Adrenal gland (tissue), 5 donors: Measurements from ENCODE around the gene IL1RAPL2.

Experiments used
- POLR2A ChIP-seq, 2 donors: fragments of 450-650 bp; IDR thresholded peaks; one replicate each; pipeline ENCODE4 v1.6.1; 2017; ENCODE audit warnings: antibody characterized with exemption in 2 of 2, mild to moderate bottlenecking in 2 of 2, moderate library complexity in 1 of 2
- TF ChIP-seq, protein P1 (sequence below), 6 experiments: fragments of 450-650 bp in 4 of 6; fragments of 200-600 bp in 2 of 6; sonication (generic) in 1 of 6; IDR thresholded peaks; 1 replicate in 5 of 6; 2 replicates in 1 of 6; pipeline versions ENCODE4 v1.5.1 to v1.8.0; 2016 to 2021; ENCODE audit warnings: antibody characterized with exemption in 6 of 6, mild to moderate bottlenecking in 2 of 6, moderate library complexity in 1 of 6
- donor health status: DM: no; HTN: no; CAD: no.

DNA sequence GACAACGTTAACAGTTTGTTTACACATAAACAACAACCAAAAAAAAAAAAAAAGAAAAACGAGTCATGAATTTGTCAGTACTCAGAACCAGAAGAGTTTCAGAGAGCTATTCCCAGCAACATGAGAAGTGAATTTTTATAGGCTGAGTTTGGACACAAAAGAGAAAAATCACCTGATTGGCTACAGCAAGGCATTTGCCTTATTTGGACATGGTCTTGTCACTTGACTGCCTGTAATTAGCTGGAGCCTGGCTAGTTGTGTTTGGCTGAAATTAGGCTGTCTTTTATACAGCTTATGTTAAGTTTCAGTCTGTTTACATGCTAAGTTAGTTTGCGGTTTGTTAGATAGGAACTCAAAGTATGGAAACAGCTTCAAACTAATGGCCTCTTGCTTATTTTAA, 655.4 kb downstream of the IL1RAPL2 start:
- TF ChIP-seq, protein P1, sequence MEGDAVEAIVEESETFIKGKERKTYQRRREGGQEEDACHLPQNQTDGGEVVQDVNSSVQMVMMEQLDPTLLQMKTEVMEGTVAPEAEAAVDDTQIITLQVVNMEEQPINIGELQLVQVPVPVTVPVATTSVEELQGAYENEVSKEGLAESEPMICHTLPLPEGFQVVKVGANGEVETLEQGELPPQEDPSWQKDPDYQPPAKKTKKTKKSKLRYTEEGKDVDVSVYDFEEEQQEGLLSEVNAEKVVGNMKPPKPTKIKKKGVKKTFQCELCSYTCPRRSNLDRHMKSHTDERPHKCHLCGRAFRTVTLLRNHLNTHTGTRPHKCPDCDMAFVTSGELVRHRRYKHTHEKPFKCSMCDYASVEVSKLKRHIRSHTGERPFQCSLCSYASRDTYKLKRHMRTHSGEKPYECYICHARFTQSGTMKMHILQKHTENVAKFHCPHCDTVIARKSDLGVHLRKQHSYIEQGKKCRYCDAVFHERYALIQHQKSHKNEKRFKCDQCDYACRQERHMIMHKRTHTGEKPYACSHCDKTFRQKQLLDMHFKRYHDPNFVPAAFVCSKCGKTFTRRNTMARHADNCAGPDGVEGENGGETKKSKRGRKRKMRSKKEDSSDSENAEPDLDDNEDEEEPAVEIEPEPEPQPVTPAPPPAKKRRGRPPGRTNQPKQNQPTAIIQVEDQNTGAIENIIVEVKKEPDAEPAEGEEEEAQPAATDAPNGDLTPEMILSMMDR (IDR thresholded peaks at IDR 0.05) = no peak
- no peak for TF ChIP-seq POLR2A (IDR thresholded peaks at IDR 0.05)
